ENCODE measurements around the gene POU2F1.

The POU2F1 gene

DNA sequence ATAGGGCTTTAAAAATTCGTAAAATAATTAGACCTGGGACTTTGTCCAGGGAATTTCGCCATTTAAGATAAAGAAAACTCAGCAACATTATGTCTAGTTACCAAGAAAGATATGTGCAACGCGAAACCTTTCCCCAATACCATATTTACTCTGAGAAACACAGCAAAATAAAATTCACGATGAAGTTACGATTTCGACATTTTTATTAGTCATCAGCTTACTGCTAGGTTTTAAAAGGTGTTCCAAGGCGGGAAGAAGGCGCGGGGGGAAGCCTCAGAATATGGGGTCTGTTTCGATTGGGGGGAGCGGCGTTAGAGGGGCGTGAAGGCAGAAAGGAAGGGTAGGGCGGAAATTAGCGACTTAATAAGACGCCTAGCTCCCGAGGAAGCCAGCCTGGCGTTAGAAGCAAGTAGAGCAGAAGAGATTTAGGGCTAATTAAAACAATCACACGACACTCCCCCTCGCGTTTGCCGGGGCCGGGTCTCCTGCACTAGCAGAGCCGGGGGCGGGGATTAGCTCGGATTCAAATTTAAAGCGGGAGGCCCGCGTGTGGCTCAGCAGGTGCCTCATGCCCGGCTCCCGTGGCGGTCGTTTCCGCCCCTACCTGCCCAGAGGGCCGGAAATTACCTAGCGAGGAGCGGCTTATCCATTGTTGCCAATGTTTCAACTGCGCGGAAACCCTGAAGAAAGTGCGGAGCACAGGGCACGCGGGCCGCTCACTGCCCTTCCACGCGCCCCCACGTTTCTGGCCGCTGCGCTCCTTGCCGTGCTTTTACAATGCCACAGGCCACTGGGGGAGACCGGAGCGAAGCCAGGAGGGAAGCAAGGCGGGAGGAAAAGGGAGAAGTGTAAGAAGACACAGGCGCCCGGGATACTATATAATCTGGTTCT is 795 bp upstream of the POU2F1 start (continued):
- TF ChIP-seq, protein P1, sequence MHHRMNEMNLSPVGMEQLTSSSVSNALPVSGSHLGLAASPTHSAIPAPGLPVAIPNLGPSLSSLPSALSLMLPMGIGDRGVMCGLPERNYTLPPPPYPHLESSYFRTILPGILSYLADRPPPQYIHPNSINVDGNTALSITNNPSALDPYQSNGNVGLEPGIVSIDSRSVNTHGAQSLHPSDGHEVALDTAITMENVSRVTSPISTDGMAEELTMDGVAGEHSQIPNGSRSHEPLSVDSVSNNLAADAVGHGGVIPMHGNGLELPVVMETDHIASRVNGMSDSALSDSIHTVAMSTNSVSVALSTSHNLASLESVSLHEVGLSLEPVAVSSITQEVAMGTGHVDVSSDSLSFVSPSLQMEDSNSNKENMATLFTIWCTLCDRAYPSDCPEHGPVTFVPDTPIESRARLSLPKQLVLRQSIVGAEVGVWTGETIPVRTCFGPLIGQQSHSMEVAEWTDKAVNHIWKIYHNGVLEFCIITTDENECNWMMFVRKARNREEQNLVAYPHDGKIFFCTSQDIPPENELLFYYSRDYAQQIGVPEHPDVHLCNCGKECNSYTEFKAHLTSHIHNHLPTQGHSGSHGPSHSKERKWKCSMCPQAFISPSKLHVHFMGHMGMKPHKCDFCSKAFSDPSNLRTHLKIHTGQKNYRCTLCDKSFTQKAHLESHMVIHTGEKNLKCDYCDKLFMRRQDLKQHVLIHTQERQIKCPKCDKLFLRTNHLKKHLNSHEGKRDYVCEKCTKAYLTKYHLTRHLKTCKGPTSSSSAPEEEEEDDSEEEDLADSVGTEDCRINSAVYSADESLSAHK (tag by site-specific recombination; IDR thresholded peaks at IDR 0.05), result peak; percentile 62
- TF ChIP-seq, protein P2, sequence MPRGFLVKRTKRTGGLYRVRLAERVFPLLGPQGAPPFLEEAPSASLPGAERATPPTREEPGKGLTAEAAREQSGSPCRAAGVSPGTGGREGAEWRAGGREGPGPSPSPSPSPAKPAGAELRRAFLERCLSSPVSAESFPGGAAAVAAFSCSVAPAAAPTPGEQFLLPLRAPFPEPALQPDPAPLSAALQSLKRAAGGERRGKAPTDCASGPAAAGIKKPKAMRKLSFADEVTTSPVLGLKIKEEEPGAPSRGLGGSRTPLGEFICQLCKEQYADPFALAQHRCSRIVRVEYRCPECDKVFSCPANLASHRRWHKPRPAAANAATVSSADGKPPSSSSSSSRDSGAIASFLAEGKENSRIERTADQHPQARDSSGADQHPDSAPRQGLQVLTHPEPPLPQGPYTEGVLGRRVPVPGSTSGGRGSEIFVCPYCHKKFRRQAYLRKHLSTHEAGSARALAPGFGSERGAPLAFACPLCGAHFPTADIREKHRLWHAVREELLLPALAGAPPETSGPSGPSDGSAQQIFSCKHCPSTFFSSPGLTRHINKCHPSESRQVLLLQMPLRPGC (tag by site-specific recombination; IDR thresholded peaks at IDR 0.05), result peak; percentile 73
- TF ChIP-seq GFI1B (tag by site-specific recombination; IDR thresholded peaks at IDR 0.05) (peak; percentile 45), ZIC2 (tag by site-specific recombination; IDR thresholded peaks at IDR 0.05) (peak; percentile 75), ZNF341 (tag by site-specific recombination; IDR thresholded peaks at IDR 0.05; ENCODE audit: low read depth) (peak; percentile 64), KLF9 (tag by site-specific recombination; IDR thresholded peaks at IDR 0.05; ENCODE audit: low read depth) (peak; percentile 82), TCF7L2 (IDR thresholded peaks at IDR 0.05; ENCODE audit: borderline replicate concordance, low read depth, low read length) (peak; percentile 30; the same call in 1 of the 2 replicates), KLF8 (tag by site-specific recombination; IDR thresholded peaks at IDR 0.05) (peak; percentile 81; the same call in 1 of the 2 replicates), ZFHX2 (tag by site-specific recombination; conservative IDR thresholded peaks at IDR 0.05) (peak; percentile 59), ZNF391 (tag by site-specific recombination; IDR thresholded peaks at IDR 0.05; ENCODE audit: borderline replicate concordance, low read depth) (peak; percentile 71; the same call in 1 of the 2 replicates), SCRT1 (tag by site-specific recombination; IDR thresholded peaks at IDR 0.05; ENCODE audit: borderline replicate concordance) (peak; percentile 91), ZNF10 (tag by site-specific recombination; IDR thresholded peaks at IDR 0.05) (peak; percentile 68), ZBTB7A (tag by site-specific recombination; IDR thresholded peaks at IDR 0.05; ENCODE audit: low read depth) (peak; percentile 47; the same call in 1 of the 2 replicates), ZNF302 (tag by site-specific recombination; IDR thresholded peaks at IDR 0.05; ENCODE audit: low read depth) (no peak), ZNF324 (tag by site-specific recombination; IDR thresholded peaks at IDR 0.05) (peak; percentile 38; the same call in 1 of the 2 replicates), ZBTB8A (tag by site-specific recombination; IDR thresholded peaks at IDR 0.05) (peak; percentile 88), ZNF561 (tag by site-specific recombination; IDR thresholded peaks at IDR 0.05; ENCODE audit: borderline replicate concordance) (peak; percentile 69; the same call in 1 of the 2 replicates)
- TF ChIP-seq, protein P3, sequence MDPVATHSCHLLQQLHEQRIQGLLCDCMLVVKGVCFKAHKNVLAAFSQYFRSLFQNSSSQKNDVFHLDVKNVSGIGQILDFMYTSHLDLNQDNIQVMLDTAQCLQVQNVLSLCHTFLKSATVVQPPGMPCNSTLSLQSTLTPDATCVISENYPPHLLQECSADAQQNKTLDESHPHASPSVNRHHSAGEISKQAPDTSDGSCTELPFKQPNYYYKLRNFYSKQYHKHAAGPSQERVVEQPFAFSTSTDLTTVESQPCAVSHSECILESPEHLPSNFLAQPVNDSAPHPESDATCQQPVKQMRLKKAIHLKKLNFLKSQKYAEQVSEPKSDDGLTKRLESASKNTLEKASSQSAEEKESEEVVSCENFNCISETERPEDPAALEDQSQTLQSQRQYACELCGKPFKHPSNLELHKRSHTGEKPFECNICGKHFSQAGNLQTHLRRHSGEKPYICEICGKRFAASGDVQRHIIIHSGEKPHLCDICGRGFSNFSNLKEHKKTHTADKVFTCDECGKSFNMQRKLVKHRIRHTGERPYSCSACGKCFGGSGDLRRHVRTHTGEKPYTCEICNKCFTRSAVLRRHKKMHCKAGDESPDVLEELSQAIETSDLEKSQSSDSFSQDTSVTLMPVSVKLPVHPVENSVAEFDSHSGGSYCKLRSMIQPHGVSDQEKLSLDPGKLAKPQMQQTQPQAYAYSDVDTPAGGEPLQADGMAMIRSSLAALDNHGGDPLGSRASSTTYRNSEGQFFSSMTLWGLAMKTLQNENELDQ (tag by site-specific recombination; IDR thresholded peaks at IDR 0.05; ENCODE audit: low read depth), result no peak
- TF ChIP-seq, protein P4, sequence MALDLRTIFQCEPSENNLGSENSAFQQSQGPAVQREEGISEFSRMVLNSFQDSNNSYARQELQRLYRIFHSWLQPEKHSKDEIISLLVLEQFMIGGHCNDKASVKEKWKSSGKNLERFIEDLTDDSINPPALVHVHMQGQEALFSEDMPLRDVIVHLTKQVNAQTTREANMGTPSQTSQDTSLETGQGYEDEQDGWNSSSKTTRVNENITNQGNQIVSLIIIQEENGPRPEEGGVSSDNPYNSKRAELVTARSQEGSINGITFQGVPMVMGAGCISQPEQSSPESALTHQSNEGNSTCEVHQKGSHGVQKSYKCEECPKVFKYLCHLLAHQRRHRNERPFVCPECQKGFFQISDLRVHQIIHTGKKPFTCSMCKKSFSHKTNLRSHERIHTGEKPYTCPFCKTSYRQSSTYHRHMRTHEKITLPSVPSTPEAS (tag by site-specific recombination; IDR thresholded peaks at IDR 0.05), result peak; percentile 37; the same call in 1 of the 2 replicates
- TF ChIP-seq, protein P5, sequence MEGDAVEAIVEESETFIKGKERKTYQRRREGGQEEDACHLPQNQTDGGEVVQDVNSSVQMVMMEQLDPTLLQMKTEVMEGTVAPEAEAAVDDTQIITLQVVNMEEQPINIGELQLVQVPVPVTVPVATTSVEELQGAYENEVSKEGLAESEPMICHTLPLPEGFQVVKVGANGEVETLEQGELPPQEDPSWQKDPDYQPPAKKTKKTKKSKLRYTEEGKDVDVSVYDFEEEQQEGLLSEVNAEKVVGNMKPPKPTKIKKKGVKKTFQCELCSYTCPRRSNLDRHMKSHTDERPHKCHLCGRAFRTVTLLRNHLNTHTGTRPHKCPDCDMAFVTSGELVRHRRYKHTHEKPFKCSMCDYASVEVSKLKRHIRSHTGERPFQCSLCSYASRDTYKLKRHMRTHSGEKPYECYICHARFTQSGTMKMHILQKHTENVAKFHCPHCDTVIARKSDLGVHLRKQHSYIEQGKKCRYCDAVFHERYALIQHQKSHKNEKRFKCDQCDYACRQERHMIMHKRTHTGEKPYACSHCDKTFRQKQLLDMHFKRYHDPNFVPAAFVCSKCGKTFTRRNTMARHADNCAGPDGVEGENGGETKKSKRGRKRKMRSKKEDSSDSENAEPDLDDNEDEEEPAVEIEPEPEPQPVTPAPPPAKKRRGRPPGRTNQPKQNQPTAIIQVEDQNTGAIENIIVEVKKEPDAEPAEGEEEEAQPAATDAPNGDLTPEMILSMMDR (tag by site-specific recombination; IDR thresholded peaks at IDR 0.05), result peak; percentile 52; the same call in 1 of the 2 replicates
- TF ChIP-seq, protein P6, sequence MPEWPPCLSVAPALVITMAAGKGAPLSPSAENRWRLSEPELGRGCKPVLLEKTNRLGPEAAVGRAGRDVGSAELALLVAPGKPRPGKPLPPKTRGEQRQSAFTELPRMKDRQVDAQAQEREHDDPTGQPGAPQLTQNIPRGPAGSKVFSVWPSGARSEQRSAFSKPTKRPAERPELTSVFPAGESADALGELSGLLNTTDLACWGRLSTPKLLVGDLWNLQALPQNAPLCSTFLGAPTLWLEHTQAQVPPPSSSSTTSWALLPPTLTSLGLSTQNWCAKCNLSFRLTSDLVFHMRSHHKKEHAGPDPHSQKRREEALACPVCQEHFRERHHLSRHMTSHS (tag by site-specific recombination; IDR thresholded peaks at IDR 0.05), result no peak
- TF ChIP-seq, protein P7, sequence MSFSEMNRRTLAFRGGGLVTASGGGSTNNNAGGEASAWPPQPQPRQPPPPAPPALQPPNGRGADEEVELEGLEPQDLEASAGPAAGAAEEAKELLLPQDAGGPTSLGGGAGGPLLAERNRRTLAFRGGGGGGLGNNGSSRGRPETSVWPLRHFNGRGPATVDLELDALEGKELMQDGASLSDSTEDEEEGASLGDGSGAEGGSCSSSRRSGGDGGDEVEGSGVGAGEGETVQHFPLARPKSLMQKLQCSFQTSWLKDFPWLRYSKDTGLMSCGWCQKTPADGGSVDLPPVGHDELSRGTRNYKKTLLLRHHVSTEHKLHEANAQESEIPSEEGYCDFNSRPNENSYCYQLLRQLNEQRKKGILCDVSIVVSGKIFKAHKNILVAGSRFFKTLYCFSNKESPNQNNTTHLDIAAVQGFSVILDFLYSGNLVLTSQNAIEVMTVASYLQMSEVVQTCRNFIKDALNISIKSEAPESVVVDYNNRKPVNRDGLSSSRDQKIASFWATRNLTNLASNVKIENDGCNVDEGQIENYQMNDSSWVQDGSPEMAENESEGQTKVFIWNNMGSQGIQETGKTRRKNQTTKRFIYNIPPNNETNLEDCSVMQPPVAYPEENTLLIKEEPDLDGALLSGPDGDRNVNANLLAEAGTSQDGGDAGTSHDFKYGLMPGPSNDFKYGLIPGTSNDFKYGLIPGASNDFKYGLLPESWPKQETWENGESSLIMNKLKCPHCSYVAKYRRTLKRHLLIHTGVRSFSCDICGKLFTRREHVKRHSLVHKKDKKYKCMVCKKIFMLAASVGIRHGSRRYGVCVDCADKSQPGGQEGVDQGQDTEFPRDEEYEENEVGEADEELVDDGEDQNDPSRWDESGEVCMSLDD (tag by site-specific recombination; IDR thresholded peaks at IDR 0.05), result peak; percentile 75
- TF ChIP-seq, protein P8, sequence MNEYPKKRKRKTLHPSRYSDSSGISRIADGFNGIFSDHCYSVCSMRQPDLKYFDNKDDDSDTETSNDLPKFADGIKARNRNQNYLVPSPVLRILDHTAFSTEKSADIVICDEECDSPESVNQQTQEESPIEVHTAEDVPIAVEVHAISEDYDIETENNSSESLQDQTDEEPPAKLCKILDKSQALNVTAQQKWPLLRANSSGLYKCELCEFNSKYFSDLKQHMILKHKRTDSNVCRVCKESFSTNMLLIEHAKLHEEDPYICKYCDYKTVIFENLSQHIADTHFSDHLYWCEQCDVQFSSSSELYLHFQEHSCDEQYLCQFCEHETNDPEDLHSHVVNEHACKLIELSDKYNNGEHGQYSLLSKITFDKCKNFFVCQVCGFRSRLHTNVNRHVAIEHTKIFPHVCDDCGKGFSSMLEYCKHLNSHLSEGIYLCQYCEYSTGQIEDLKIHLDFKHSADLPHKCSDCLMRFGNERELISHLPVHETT (tag by site-specific recombination; IDR thresholded peaks at IDR 0.05), result peak; percentile 57; the same call in 1 of the 2 replicates

Data from HEK293 (cell line).